HL-60/S4 (cell line): ENCODE measurements around the gene ZC2HC1B.

Experiments used
- in situ Hi-C: fragments of 300-500 bp; cut with MboI; formaldehyde crosslinking; loops from 2 replicates; pipeline ENCODE4 v1.14.3; 2022; ENCODE audit warnings: low sequenced_read_pairs

ZC2HC1B gene

GRCh38 chr6:143961066-143961465 is 96.8 kb downstream of the ZC2HC1B start:
- in situ Hi-C loops = no loop called here

GRCh38 chr6:143961886-143962878 is 97.9 kb downstream of the ZC2HC1B start:
- in situ Hi-C loops = no loop called here

DNA sequence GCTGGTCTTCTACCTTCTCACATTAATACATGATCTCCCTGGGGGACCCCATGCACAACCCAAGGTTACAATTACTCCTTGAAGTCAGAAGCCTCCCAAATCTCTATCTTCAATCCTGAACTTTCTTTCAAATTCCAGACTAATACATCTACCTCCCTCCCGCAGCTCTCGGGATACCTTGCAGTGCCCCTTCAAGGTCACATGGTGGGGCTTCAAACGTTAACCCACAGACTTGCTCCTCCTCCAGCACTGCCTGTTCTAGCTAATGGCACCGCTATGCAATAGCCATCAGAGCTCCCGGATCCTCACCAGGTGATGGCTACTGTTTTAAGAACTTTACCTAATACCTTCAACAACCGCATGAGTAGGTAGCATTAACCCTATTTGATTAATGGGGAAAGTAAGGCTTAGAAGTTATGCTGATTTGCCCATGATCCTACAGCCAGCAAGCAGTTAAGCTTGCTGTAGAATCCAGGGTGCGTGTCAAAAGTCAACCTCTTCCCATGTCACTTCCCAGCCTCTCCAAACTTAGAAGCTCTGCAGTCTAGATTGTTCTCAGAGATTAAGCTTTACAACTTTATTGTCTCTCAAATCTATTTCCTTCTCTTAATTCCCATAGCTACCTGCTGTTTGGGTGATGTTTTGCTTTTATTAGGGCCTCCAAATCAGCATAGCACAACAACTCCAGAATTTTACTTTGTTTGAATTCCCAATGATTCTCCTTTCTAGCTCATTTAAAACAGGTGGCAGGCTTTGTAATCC is 99.1 kb downstream of the ZC2HC1B start:
- in situ Hi-C loops = no loop called here

DNA sequence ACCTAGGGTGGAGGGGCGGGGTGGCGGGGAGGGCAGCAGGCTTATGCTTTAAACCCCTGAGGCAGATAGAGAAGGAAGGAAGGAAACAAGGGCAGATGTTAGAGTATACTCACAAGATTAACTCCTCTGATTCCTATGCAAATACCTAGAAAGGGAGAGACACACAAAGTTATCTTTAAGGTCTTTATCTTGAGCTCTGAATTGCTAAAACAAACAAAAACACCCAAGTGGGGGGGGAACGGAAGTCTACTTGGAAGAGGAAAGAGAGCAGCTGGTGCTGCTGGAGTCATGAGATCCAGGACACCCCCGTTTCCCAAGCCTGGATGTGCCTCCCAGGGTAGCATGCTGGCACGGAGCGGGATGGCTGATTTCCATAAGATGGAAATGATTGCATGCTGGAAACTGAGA is 100.4 kb downstream of the ZC2HC1B start:
- in situ Hi-C loops = no loop called here

DNA sequence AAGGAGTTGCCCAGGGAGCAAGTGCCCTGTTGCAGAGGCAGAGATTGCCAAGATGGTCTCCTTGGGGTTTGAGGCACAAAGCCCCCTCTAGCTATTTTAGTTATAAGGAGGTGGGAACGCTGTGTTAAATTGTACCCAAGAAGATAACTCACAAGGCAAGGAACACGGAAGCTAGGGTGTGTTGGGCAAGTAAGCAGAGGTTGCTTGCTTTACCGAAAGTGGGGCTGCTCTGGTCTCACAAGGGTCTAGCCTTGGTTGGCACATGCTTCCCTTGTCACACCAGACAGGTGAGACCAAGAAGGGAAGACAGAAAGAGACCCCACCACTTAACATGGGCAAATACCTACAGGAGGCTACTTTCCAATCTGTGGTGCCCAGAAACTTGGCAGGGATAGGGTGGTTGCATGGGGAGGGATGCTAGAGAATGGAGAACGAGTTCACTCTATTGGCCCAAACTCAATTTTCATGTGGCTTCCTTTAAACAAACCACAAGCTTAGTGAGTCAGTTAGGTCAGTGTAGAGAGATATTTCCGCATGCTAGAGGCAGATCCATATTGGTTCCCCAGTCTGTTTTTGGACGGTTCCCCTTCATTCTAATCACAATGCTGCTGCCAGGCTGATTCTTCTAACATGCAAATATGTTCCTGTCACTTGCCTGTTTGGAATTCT is 101.4 kb downstream of the ZC2HC1B start:
- in situ Hi-C loops = no loop called here

DNA sequence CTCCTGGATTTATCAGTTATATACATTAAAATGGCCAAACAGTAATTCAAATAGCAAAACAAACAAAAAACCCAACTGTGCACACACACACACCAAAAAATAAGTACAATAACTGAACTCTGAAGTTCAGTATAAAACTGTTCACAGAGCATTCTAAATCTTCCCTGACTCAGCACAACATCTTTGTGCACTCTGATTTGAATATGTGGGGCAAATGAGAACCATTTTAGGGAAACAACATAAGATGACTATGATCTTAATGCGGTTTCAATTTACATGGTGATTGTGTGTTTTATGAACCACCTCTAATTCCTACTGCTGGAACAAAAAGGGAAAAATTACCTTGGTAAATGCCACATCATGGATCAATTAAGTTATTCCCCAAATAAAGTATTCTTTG is 102.0 kb downstream of the ZC2HC1B start:
- in situ Hi-C loops = no loop called here

DNA sequence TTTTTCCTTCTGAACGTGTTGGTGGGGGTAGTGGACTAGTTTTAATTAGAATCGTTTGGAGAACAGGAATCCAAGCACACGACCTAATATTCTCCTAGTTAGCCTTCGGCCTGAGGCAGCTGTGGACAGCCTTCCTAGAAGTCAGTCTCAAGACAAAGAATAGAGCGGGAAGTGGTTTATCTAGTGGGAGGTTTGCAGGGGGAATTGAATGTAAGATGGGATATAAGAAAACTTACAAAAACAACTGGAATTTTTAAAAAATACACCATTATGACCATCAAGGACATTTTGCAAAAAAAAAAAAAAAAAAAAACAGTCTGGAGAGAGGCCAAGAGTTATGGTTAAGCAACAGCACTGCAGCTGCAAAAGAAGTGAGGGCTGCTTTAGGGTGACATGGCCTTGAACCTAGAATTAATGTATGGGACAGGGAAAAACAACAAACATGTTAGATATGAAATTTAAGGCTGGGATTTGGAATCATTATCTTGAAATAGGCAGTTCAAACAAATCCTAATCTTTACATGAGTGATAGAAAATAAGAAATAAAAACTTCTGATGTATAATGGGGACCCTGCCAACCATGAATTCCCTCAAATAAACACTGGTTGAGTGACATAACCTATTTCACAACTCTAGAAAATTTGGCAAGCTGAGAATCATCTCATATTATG is 103.6 kb downstream of the ZC2HC1B start:
- in situ Hi-C loops = no loop called here

- in situ Hi-C loops = no loop called here
Measured at GRCh38 chr6:143969077-143969476, 104.8 kb downstream of the ZC2HC1B start.

GRCh38 chr6:143970456-143971218 is 106.4 kb downstream of the ZC2HC1B start:
- in situ Hi-C loops = no loop called here

DNA sequence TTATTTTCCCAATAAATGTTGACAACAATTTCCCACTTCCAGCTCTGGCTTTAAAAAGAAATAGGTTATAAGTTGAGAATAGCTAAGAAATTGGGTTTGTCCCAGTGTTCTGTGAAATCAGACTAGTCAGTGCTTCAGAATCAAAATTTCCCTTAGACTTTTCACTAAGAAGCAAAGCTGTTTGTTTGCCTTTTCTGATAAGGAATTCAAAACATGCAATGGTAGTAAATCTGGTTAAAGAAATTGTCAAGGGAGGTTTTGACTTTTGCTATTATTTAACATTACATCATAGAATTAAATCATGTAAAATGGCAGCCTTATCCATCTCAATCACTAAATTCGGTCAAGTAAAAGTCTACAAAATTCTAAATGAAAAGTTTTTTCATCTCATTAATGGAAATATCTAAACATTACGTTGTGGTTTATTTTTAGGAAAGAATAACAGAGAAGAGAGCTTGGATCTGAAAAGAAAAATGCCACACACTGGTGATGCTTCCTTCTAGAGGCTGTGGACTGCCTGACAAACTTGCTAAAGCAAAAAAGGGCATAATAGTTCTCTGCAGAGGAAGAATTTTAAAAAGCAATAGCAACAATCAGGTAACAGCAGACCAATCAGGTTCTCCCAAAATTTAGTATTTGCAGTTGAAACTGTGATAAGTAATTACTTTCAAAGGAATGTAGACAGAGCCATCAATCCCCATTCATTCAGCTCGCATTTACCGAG is 107.4 kb downstream of the ZC2HC1B start:
- in situ Hi-C loops = no loop called here

- in situ Hi-C loops = no loop called here
Measured at GRCh38 chr6:143973097-143973966, 109.1 kb downstream of the ZC2HC1B start.

GRCh38 chr6:143974089-143974488 is 109.8 kb downstream of the ZC2HC1B start:
- in situ Hi-C loops = no loop called here

DNA sequence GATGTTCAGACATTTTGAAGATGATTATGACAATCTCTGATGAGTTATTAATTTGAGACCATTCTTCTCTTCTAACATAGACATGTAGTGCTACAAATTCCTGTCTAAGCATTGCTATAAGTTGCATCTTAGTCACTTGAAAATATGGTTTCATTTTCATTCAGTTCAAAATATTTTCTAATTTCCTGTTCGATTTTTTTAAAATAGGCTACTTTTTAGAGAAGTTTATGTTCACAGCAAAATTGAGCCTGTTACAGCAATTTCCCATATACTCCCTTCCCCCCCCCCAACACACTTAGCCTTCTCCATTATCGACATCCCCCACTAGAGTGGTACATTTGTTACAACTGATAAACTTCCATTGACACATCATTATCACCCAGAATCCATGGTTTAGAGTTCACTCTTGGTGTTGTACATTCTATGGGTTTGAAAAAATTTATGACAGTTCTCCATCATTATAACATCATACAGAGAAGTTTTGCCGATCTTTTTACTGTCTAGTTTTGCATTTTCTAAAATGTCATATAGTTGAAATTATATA is 112.6 kb downstream of the ZC2HC1B start:
- in situ Hi-C loops = no loop called here

GRCh38 chr6:143980921-143981320 is 116.6 kb downstream of the ZC2HC1B start:
- in situ Hi-C loops = no loop called here

DNA sequence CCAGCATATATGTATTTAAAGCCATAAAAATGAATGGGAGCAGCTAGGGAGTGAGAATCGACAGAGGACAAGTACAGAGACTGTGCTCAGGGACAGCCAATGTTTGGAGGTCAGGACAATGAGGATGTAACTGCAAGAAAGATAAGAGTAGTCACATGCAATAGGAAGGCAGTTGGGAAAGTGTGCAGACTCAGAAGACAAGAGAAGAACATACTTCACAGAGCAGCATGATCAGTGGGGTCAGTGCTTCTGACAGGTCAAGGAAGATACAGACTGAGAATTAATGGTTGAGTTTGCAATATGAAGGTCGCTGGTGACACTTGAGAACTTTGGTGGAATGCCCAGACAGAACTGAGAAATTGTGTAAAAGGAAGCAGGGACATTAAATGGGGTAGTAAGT is 118.7 kb downstream of the ZC2HC1B start:
- in situ Hi-C loops = no loop called here

DNA sequence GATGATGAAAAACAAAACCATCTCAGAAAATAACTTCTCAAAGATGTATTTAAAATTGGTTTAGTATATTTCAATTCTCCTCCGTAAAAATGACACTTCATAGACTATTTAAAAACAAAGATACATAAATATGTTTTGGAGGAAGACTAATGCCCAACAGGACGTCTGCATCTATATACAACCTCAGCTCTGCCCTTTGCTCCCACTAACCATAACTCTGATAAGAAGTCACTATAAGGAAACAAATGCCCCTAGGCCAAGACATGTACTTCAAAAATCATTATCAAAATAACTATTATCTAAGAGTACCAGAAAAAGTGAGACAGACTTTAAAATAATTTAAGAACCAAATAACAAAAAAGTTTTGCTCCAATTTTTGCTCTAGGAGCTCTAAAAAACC is 120.4 kb downstream of the ZC2HC1B start:
- in situ Hi-C loops = no loop called here

- in situ Hi-C loops = no loop called here
Measured at GRCh38 chr6:143986463-143987065, 122.3 kb downstream of the ZC2HC1B start.
